ENCODE results near the gene CXCR2. TPM values are rescaled to one million over a fixed set of nuclear protein-coding genes. Genes with fewer than 3 reads are reported as not detected.

The CXCR2 gene
- total RNA-seq, 2 experiments from 2014 or later = 0.15 to 0.30 TPM

- no peaks in the 10 kb centered on the region for H3K4me1 Mint-ChIP-seq
- ATAC-seq (no peak), DNase-seq (no peak)
- H3K9me3 Mint-ChIP-seq (ENCODE audit: low read depth) = no peaks in the 10 kb centered on the region
- no peak overlapping the region for H3K27ac Mint-ChIP-seq
- no peaks in the 10 kb centered on the region for H3K36me3 Mint-ChIP-seq
- no peak overlapping the region for H3K4me3 Mint-ChIP-seq
- CTCF ChIA-PET = no interaction called here
- peaks cover 19% of the 10 kb centered on the region for H3K27me3 Mint-ChIP-seq
Observed at GRCh38 chr2:218179782-218180181, 54.0 kb downstream of the CXCR2 start.

- CTCF ChIA-PET = interaction anchor here (1.0 to 1.3 kb wide), 3 partner anchors 11 to 77 kb away, joined by 3 to 5 read pairs (median 4); partner anchors contain the start of gene CXCR1
- Mint-ChIP-seq H3K27me3 (peaks cover 19% of the 10 kb centered on the region), H3K4me1 (peaks cover under 1% of the 10 kb centered on the region), H3K27ac (no peak overlapping the region), H3K9me3 (ENCODE audit: low read depth) (no peaks in the 10 kb centered on the region), H3K4me3 (no peak overlapping the region), H3K36me3 (no peaks in the 10 kb centered on the region)
- no peak for DNase-seq
- no peak for ATAC-seq
Observed at GRCh38 chr2:218180467-218181114, 54.8 kb downstream of the CXCR2 start.

- CTCF ChIA-PET = interaction anchor here (2.9 kb wide), 1 partner anchor 17 kb away, joined by 11 read pairs; the partner anchor contains the start of gene CXCR1
- H3K9me3 Mint-ChIP-seq (ENCODE audit: low read depth) = no peaks in the 10 kb centered on the region
- H3K4me1 Mint-ChIP-seq = peaks cover 15% of the 10 kb centered on the region
- no peak overlapping the region for H3K27ac Mint-ChIP-seq
- peaks cover 11% of the 10 kb centered on the region for H3K27me3 Mint-ChIP-seq
- ATAC-seq (no peak), DNase-seq (no peak)
- H3K36me3 Mint-ChIP-seq = no peaks in the 10 kb centered on the region
- no peak overlapping the region for H3K4me3 Mint-ChIP-seq
Observed at GRCh38 chr2:218184331-218184730, 58.5 kb downstream of the CXCR2 start.

- ATAC-seq (peak; percentile 95), DNase-seq (peak; percentile 81)
- Mint-ChIP-seq H3K9me3 (ENCODE audit: low read depth) (no peaks in the 10 kb centered on the region), H3K4me1 (peaks cover 15% of the 10 kb centered on the region), H3K4me3 (no peak overlapping the region), H3K27me3 (peaks cover 7% of the 10 kb centered on the region), H3K27ac (no peak overlapping the region), H3K36me3 (no peaks in the 10 kb centered on the region)
- CTCF ChIA-PET = interaction anchor here (0.7 to 4.1 kb wide), 8 partner anchors 15 to 79 kb away, joined by 3 to 22 read pairs (median 4); partner anchors contain the start of gene CXCR1
Observed at GRCh38 chr2:218186355-218186766, 60.5 kb downstream of the CXCR2 start.

Other genes starting within 250 kb of the CXCR2 start
- 1 to 10 TPM; 1.4 to 4.4 TPM for gene TNS1, start 123.0 kb upstream of the CXCR2 start, total RNA-seq
- 1 to 10 TPM; 1.4 to 5.1 TPM for gene RUFY4, start 56.8 kb upstream of the CXCR2 start, total RNA-seq
- gene CXCR1, start 40.9 kb downstream of the CXCR2 start, total RNA-seq = 1 to 10 TPM in 1 of 2 experiments, under 1 TPM in 1; 0.54 to 1.4 TPM
- gene ARPC2, start 91.2 kb downstream of the CXCR2 start, total RNA-seq = 100 to 1,000 TPM; 742 to 839 TPM
- gene GPBAR1, start 135.0 kb downstream of the CXCR2 start, total RNA-seq = under 1 TPM; 0.73 to 0.82 TPM
- 10 to 100 TPM; 49.5 to 61.4 TPM for gene AAMP, start 144.1 kb downstream of the CXCR2 start, total RNA-seq
- 10 to 100 TPM; 37.6 to 40.7 TPM for gene PNKD, start 144.5 kb downstream of the CXCR2 start, total RNA-seq
- gene TMBIM1, start 166.5 kb downstream of the CXCR2 start, total RNA-seq = 10 to 100 TPM; 51.5 to 72.4 TPM
- not detected for gene CATIP, start 230.8 kb downstream of the CXCR2 start, total RNA-seq